Liver (tissue), 9 donors: ENCODE measurements around the gene MRTFB. TPM values are rescaled to one million over a fixed set of nuclear protein-coding genes. Genes with fewer than 3 reads are reported as not detected.

ENCODE experiments used
- DNase-seq: peaks from one replicate; pipeline ENCODE4 v3.0.0-alpha.2; 2017; ENCODE audit warnings: low spot score
- H3K27ac ChIP-seq, 2 donors: one replicate each; pipeline ENCODE4 v1.7.0; 2013; ENCODE audit warnings: inconsistent platforms in 2 of 2, low read length in 2 of 2, control low read depth in 1 of 2, low read depth in 1 of 2, mild to moderate bottlenecking in 1 of 2
- H3K27me3 ChIP-seq, 4 donors: one replicate each; pipeline versions ENCODE4 v1.6.1 to v1.7.0; 2013; ENCODE audit warnings: low read length in 3 of 4, inconsistent platforms in 1 of 4, mild to moderate bottlenecking in 1 of 4, moderate library complexity in 1 of 4; ENCODE audit not compliant: control insufficient read depth in 4 of 4, insufficient read depth in 4 of 4
- H3K36me3 ChIP-seq, 4 donors: one replicate each; pipeline versions ENCODE4 v1.6.1 to v1.7.0; 2013; ENCODE audit warnings: low read length in 3 of 4, mild to moderate bottlenecking in 3 of 4, low read depth in 1 of 4, moderate library complexity in 1 of 4; ENCODE audit not compliant: control insufficient read depth in 4 of 4, insufficient read depth in 3 of 4
- H3K4me1 ChIP-seq, 4 donors: one replicate each; pipeline versions ENCODE4 v1.6.1 to v1.7.0; 2013; ENCODE audit warnings: low read length in 3 of 4, mild to moderate bottlenecking in 3 of 4, moderate library complexity in 1 of 4; ENCODE audit not compliant: control insufficient read depth in 4 of 4, insufficient read depth in 4 of 4
- H3K4me3 ChIP-seq, 3 donors: one replicate each; pipeline versions ENCODE4 v1.6.1 to v1.7.0; 2013; ENCODE audit warnings: low read length in 3 of 3, control low read depth in 1 of 3, low read depth in 1 of 3, mild to moderate bottlenecking in 1 of 3
- H3K9ac ChIP-seq, 2 donors: one replicate each; pipeline ENCODE4 v1.7.0; 2013; ENCODE audit warnings: low read length in 2 of 2, mild to moderate bottlenecking in 2 of 2, moderate library complexity in 2 of 2, control low read depth in 1 of 2, low read depth in 1 of 2
- H3K9me3 ChIP-seq, 4 donors: one replicate each; pipeline versions ENCODE4 v1.6.1 to v1.7.0; 2013; ENCODE audit warnings: low read length in 3 of 4; ENCODE audit not compliant: control insufficient read depth in 4 of 4
- CTCF ChIP-seq: fragments of 150-350 bp; IDR thresholded peaks from 2 replicates; pipeline ENCODE4 v1.5.1; 2017; ENCODE audit warnings: improper control_type of control experiment, low read depth, low read length; ENCODE audit not compliant: missing input control
- EGR1 ChIP-seq, 2 donors: IDR thresholded peaks; 2 replicates each; pipeline ENCODE4 v1.6.1; 2016 to 2018; ENCODE audit warnings: antibody characterized with exemption in 2 of 2, low read depth in 2 of 2
- FOXA1 ChIP-seq: IDR thresholded peaks from 2 replicates; pipeline ENCODE4 v1.6.1; 2016; ENCODE audit warnings: antibody characterized with exemption
- FOXA2 ChIP-seq: IDR thresholded peaks from 2 replicates; pipeline ENCODE4 v1.6.1; 2016; ENCODE audit warnings: antibody characterized with exemption
- GABPA ChIP-seq, 2 donors: IDR thresholded peaks in 1 of 2; conservative IDR thresholded peaks in 1 of 2; 2 replicates each; pipeline ENCODE4 v1.6.1; 2016; ENCODE audit warnings: antibody characterized with exemption in 2 of 2, mild to moderate bottlenecking in 1 of 2, moderate library complexity in 1 of 2
- HNF4A ChIP-seq, 2 donors: conservative IDR thresholded peaks; 2 replicates each; pipeline ENCODE4 v1.6.1; 2016; ENCODE audit warnings: antibody characterized with exemption in 2 of 2, mild to moderate bottlenecking in 2 of 2
- HNF4G ChIP-seq: IDR thresholded peaks from 2 replicates; pipeline ENCODE4 v1.6.1; 2016; ENCODE audit warnings: antibody characterized with exemption
- JUND ChIP-seq, 2 donors: IDR thresholded peaks; 2 replicates each; pipeline ENCODE4 v1.6.1; 2016; ENCODE audit warnings: antibody characterized with exemption in 2 of 2
- MAX ChIP-seq: IDR thresholded peaks from 2 replicates; pipeline ENCODE4 v1.6.1; 2016; ENCODE audit warnings: antibody characterized with exemption
- NR2F2 ChIP-seq: IDR thresholded peaks from 2 replicates; pipeline ENCODE4 v1.6.1; 2016; ENCODE audit warnings: antibody characterized with exemption
- RAD21 ChIP-seq, 2 donors: IDR thresholded peaks; 2 replicates each; pipeline ENCODE4 v1.6.1; 2016; ENCODE audit warnings: antibody characterized with exemption in 2 of 2, mild to moderate bottlenecking in 2 of 2
- REST ChIP-seq: IDR thresholded peaks from 2 replicates; pipeline ENCODE4 v1.6.1; 2016; ENCODE audit warnings: antibody characterized with exemption, mild to moderate bottlenecking
- RXRA ChIP-seq, 2 donors: IDR thresholded peaks; 2 replicates each; pipeline ENCODE4 v1.6.1; 2017 to 2018; ENCODE audit warnings: antibody characterized with exemption in 2 of 2, mild to moderate bottlenecking in 1 of 2
- SP1 ChIP-seq: IDR thresholded peaks from 2 replicates; pipeline ENCODE4 v1.6.1; 2018; ENCODE audit warnings: antibody characterized with exemption, mild to moderate bottlenecking
- YY1 ChIP-seq: IDR thresholded peaks from 2 replicates; pipeline ENCODE4 v1.6.1; 2016; ENCODE audit warnings: antibody characterized with exemption, mild to moderate bottlenecking
- ZBTB33 ChIP-seq: IDR thresholded peaks from 2 replicates; pipeline ENCODE4 v1.6.1; 2016; ENCODE audit warnings: antibody characterized with exemption
- WGBS: extraction: QIAGEN DNeasy Blood & Tissue Kit; methylation state at CpG from one replicate; pipeline ENCODE4 v1.1.7; 2013; 5-methylcytosine and 5-hydroxymethylcytosine counted together
- polyA plus RNA-seq, 2 donors: library from polyadenylated mRNA; stranded (reverse) in 1 of 2; unstranded in 1 of 2; fragments of 200-250 nt in 1 of 2; fragments of >200 nt in 1 of 2; fragmentation: Nextera tagmentation in 1 of 2; extraction: Ambion mirVana in 1 of 2; gene quantifications; one replicate each; pipeline versions ENCODE4 v1.2.1 to v1.2.3, GENCODE V29; 2013 to 2015
- total RNA-seq, 2 donors: library from RNA; depleted of rRNA; stranded (reverse); fragments of >200 nt; gene quantifications; one replicate each; pipeline ENCODE4 v1.2.3, GENCODE V29; 2014
- TF ChIP-seq, protein P1 (sequence below): IDR thresholded peaks from 2 replicates; pipeline ENCODE4 v1.6.1; 2016; ENCODE audit warnings: antibody characterized with exemption
- donor health status: healthy.
- donor health status: healthy.
- donor health status: healthy.
- donor health status: healthy.
- donor health status: healthy.

The MRTFB gene
- total and polyA plus RNA-seq, 4 donors = 4.1 to 14.2 (median 5.8) TPM

DNA sequence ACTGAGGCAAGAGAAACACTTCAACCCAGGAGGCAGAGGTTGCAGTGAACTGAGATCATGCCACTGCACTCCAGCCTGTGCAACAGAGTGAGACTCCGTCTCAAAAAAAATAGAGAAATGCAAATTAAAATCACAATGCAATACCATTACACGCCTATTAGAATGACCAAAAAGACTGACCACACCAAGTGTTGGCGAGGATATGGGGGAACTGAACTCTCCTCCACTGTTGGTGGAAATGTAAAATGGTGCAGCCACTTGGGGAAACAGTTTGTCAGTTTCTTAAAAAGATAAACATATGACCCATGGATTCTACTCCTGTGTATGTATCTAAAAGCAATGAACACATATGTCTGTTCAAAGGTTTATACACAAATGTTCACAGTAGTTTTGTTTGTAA is 204.8 kb downstream of the MRTFB start:
- no peak overlapping the region for H3K4me3 ChIP-seq
- H3K9ac ChIP-seq = no peak overlapping the region
- 96% methylated on average over 3 of the region's 3 CpGs for WGBS
- H3K27me3 ChIP-seq = no peaks in the 10 kb centered on the region
- H3K36me3 ChIP-seq = no peaks in the 10 kb centered on the region
- no peak for DNase-seq
- H3K27ac ChIP-seq = no peak overlapping the region
- H3K4me1 ChIP-seq = peaks cover 0 to 3% (median 0%) of the 10 kb centered on the region in 4 donors
- H3K9me3 ChIP-seq = no peaks in the 10 kb centered on the region
- no peak for TF ChIP-seq GABPA (IDR thresholded peaks at IDR 0.05 in 1 of 2, conservative IDR thresholded peaks at IDR 0.05 in 1 of 2)

GRCh38 chr16:14278749-14279148 is 207.6 kb downstream of the MRTFB start:
- WGBS = 43% methylated on average over 2 of the region's 2 CpGs
- Histone ChIP-seq H3K4me3 (no peak overlapping the region), H3K36me3 (no peaks in the 10 kb centered on the region), H3K27ac (no peak overlapping the region), H3K4me1 (peaks cover 0 to 3% (median 0%) of the 10 kb centered on the region in 4 donors), H3K27me3 (no peaks in the 10 kb centered on the region), H3K9ac (no peak overlapping the region), H3K9me3 (no peaks in the 10 kb centered on the region)
- no peak for TF ChIP-seq REST
- no peak for TF ChIP-seq ZBTB33
- TF ChIP-seq RXRA (IDR thresholded peaks at IDR 0.05) = no peak
- no peak for TF ChIP-seq NR2F2
- TF ChIP-seq HNF4A (conservative IDR thresholded peaks at IDR 0.05) = no peak
- TF ChIP-seq, protein P1, sequence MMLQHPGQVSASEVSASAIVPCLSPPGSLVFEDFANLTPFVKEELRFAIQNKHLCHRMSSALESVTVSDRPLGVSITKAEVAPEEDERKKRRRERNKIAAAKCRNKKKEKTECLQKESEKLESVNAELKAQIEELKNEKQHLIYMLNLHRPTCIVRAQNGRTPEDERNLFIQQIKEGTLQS = no peak
- TF ChIP-seq FOXA2 = no peak
- TF ChIP-seq JUND (IDR thresholded peaks at IDR 0.05) = no peak
- no peak for TF ChIP-seq YY1
- TF ChIP-seq SP1 = no peak
- no peak for TF ChIP-seq FOXA1
- TF ChIP-seq EGR1 (IDR thresholded peaks at IDR 0.05; ENCODE audit: low read depth in 2 of 2) = no peak
- TF ChIP-seq CTCF = no peak
- TF ChIP-seq MAX = no peak
- no peak for TF ChIP-seq HNF4G
- no peak for TF ChIP-seq RAD21 (IDR thresholded peaks at IDR 0.05)
- DNase-seq = no peak
